ENCODE measurements around the gene ACP7.
"Not testable (repeated sequence)": the region's sequence is repeated elsewhere in the genome, so short reads cannot be mapped to it uniquely, and the experiment has no call there.

ACP7 gene

DNA sequence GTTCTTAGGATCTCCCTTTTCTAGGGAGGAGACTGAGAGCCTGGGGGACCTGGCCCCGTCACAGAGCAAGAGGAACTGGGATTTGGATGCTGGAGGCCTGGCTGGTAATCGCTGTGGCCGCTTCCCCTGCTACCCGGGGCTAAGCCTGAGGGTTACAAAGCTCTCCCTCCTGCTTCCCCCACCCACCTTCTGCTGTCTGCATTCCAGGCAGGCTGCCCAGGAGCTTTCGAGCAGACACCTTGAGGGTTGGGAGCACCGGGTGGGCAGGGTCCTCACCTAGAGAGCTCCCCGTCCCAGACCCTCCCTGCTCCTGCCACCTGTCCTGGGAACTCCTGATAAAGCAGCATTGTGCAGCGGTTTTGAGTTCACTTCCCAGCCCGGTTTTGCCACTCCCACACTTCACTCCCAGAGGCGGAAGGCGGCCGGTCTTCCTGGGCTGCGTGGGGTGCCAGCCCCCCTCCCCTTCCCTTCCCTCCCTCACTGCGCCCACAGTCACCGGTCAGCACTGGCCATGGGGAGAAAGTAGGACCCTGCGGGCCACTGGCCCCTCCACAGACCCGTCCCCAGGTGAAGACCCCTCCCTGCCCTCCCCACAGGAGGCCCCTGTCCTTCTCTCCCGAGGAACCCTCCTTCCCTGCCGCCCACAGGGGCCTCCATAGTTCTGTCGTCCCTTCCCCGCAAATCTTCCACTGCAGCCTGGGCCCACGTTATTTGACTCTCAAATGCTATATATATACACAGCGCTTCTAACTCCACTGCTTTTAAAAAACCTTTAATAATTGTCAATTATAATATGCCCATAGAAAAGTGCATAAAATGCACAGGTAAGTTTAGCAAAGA, 49.5 kb downstream of the ACP7 start:
- no peak for DNase-seq

DNA sequence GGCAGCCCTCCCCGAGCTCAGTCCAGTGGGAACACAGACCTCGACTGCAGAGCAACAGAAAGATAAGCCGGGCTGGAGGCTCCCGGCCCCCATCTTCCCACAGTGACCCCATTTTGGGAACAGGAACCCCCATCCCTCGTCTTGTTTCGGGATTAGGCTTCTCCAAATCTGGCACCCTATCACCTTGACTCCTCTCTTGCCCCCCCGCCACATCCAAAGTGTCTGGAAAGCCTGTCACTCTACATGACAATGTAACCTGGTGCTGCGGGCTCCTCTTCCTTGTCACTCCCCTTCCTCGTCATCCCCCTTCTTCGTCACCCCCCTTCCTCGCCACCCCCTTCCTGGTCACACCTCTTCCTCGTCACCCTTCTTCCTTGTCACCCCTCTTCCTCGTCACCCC, 51.5 kb downstream of the ACP7 start:
- no peak for DNase-seq

- no peak for DNase-seq
Measured at GRCh38 chr19:39136225-39136940, 52.2 kb downstream of the ACP7 start.

DNA sequence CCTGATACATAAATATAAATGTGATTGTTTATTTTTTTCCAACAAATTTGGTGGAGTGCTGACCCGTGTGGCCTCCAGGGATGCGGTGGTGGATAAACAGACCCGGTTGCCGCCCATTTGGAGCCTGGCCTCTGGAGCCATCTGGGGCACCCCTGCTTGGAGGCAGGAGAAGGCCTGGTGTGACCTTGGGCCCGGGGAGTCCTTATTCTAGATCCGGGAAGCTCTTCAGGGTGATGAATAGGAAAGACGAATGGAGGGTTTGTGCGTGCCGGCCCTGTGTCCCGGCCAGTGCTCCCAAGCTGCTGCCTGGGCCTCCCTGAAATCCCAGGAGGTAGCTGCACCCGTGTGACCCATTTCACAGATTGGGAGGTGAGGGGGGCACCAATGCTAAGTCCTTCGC, 53.0 kb downstream of the ACP7 start:
- DNase-seq: no peak

GRCh38 chr19:39138221-39139211, 54.3 kb downstream of the ACP7 start:
- no peak for DNase-seq

- no peak for DNase-seq
Measured at GRCh38 chr19:39139305-39139874, 55.2 kb downstream of the ACP7 start.

DNA sequence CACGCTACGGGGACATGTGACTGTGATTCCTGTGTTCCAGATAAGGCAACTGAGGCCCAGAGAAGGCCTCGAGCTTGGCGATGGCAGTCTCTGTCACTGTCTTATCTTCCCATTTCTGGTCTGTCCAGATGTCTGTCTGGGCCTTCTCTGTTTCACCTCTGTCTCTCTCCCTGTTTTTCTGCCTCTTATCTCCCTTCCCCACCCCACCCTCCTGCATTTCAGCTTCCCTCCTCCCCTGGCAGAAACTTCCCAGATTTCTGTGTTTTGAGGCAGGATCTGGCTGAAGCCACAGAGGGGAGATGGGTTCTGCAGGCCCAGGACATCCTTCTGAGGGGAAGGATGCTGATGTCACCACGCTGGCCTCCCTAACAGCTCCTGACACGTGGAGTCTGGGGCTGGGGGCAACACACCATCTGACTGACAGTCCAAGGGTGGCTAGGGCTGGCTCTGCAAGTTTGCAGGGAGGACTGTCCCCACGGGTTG, 55.8 kb downstream of the ACP7 start:
- no peak for DNase-seq

- no peak for DNase-seq
Measured at GRCh38 chr19:39140594-39140993, 56.4 kb downstream of the ACP7 start.

- no peak for DNase-seq
Measured at GRCh38 chr19:39141929-39142328, 57.8 kb downstream of the ACP7 start.

DNA sequence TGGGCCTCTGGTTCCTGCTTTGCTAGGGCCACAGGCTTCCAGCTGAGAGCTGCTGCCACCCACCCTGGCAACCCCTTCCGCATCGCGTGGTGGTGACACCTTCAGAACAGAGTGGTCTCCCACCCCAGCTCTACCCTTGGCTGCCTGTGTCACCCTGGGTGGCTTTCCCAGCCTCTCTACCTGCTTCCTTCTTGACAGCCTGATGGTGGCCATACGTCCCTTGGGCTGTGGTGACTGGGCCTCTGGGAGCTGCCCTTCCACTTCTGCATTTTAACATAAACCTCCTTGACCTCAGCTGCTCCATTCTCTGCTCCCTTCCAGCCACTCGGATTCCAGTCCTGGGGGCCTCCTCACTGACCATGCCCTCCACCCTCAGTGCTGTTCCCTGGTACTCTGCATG, 58.5 kb downstream of the ACP7 start:
- no peak for DNase-seq

- not testable (repeated sequence) for DNase-seq
Measured at GRCh38 chr19:39143757-39144289, 59.7 kb downstream of the ACP7 start.

GRCh38 chr19:39144290-39145071, 60.3 kb downstream of the ACP7 start:
- no peak for DNase-seq

DNA sequence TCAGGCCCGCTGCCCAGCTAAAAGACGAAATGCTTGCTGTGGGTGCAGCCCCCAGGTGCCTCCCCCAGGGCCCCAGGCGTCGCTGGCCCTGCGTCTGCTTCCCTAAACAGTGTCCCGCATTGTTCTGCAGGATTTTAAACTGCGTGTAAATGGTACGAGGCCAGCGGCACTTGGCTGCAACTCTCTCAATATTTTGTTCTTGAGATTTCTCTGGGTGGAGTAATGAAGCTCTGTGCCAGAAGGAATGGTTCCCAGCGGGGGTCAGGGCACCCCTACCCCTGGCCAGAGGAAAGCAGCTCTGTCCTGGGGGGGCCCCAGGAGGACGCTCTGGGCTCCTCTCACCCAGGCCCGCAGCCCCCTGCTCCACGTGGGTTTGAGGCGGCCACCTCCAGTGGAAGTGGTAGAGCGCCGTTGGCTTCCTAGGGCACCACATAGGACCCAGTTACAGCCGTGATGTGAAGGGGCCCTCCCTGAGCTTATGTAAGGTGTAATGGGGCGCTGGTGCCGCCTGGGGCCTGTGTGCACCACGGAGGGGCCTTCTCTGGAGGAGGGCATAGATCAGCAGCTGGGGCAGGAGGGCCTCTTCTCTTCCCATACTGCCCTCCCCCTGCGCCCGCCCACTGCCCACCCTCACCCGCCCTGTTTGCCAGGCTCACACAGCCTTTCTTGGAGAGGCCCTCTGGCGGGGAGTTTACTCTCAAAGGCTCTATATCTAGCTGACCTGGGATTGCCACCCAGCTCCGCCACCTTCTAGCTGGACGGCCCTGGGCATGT, 61.2 kb downstream of the ACP7 start:
- DNase-seq: no peak

- DNase-seq: no peak
Measured at GRCh38 chr19:39146091-39146490, 61.9 kb downstream of the ACP7 start.

DNA sequence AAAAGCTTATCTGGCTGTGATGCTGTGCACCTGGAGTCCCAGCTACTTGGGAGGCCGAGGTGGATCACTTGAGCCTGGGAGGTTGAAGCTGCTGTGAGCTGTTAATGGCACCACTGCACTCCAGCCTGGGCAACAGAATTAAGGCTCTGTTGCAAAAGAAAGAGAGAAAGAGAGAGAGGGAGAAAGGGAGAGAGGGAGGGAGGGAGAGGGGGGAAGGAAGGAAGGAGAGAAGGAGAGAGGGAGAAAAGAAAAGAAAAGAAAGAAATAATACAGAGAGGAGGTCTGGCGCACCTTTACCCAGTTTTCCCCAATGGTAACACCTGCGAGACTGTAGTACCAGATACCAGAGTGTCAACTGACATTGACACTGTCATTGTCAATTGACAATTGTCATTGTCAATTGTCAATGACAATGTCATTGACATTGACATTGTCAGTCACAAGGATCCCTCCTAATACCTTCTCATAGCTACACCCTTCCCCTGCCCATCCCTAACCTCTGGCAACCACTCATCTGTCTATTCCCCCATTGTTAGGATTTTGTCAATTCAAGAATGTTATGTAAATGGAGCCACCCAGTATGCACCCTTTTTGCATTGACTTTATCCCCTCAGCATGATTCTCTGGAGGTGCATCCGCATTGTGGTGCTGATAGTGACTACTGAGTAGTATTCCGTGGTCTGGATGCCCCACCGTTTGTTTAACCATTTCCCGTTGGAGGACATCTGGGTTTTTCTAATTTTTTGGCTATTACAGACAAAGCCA, 62.7 kb downstream of the ACP7 start:
- DNase-seq: no peak

DNA sequence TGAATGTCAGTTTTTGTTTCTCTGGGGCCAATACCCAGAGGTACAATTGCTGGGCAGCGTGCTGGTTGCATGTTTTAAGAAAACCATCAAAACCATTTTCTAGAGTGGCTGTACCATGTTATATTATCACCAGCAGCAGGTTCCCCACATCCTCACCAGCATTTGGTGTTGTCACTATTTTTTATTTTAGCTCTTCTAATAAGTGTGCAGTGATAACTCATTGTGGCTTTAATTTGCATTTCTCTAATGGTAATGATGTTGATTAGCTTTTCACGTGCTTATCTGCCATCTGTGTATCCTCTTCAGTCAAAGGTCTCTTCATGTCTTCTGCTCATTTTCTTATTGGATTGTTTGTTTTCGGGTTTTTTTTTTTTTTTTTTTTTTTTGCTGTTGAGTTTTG, 63.3 kb downstream of the ACP7 start:
- no peak for DNase-seq

- no peak for DNase-seq
Measured at GRCh38 chr19:39148939-39149529, 64.9 kb downstream of the ACP7 start.

DNA sequence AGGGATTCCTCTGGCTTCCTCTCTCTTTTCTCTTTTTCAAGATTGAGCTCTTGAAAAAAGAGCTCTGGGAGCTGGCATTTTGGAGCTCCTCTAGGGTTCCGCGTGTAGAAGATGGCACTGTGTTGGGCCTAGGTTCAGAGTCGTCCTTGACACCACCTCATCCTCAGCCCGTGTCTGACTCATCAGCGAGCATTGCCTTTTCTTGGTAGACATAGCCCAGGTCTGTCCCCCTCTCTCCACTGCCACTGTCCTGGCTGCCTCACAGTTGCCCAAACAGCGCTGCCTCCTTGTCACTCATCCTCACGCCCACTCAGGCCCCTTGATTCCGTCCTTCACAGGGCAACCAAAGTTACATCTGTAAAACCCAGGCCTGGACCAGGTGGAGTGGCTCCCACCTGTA, 66.1 kb downstream of the ACP7 start:
- DNase-seq: no peak

GRCh38 chr19:39150807-39151600, 66.8 kb downstream of the ACP7 start:
- no peak for DNase-seq

Measured in NCI-H510A treated with DMSO at 0.1 percent for 48 hours (cell line).